BLaER1 treated with 17β-estradiol and CSF1 and Interleukin-3, amounts not matched to agents 10 nM and 100 nM (cell line): ENCODE data around the gene NPLOC4.

Experiments
- H3K27ac ChIP-seq, 11 experiments: shearing (Covaris generic); formaldehyde crosslinking; 2 replicates each; pipeline ENCODE4 v1.8.1; 2022
- H3K27me3 ChIP-seq, 11 experiments: shearing (Covaris generic); formaldehyde crosslinking; 2 replicates each; pipeline ENCODE4 v1.8.1; 2022
- H3K36me3 ChIP-seq, 11 experiments: shearing (Covaris generic); formaldehyde crosslinking; 2 replicates each; pipeline ENCODE4 v1.8.1; 2022
- H3K4me1 ChIP-seq, 10 experiments: shearing (Covaris generic); formaldehyde crosslinking; 2 replicates each; pipeline ENCODE4 v1.8.1; 2022
- H3K4me2 ChIP-seq, 11 experiments: shearing (Covaris generic); formaldehyde crosslinking; 2 replicates each; pipeline ENCODE4 v1.8.1; 2022
- H3K4me3 ChIP-seq, 10 experiments: shearing (Covaris generic); formaldehyde crosslinking; 2 replicates each; pipeline ENCODE4 v1.8.1; 2022
- H3K9ac ChIP-seq, 11 experiments: shearing (Covaris generic); formaldehyde crosslinking; 2 replicates each; pipeline ENCODE4 v1.8.1; 2022
- H3K9me3 ChIP-seq, 11 experiments: shearing (Covaris generic); formaldehyde crosslinking; replicated peaks in 1 of 11; 2 replicates each; pipeline ENCODE4 v1.8.1; 2022
- H4K20me1 ChIP-seq, 11 experiments: shearing (Covaris generic); formaldehyde crosslinking; 2 replicates each; pipeline ENCODE4 v1.8.1; 2022
- Cebpa-rat ChIP-seq, 11 experiments: shearing (Covaris generic); IDR thresholded peaks; 2 replicates each; pipeline ENCODE4 v1.8.1; 2022

The NPLOC4 gene

GRCh38 chr17:81666342-81667191 lies 29.7 kb upstream of the NPLOC4 start, which contains the start of the genes CCDC137 and OXLD1:
CCDC137 (plus strand) TSS chr17:81666737; CDS start chr17:81666767, 30 bp downstream.
OXLD1 (minus strand) TSS chr17:81666605; CDS start chr17:81666577, 28 bp downstream.
- peaks cover 43 to 57% (median 53%) of the 10 kb centered on the region in 11 experiments for H3K36me3 ChIP-seq

GRCh38 chr17:81666092-81666341 lies 29.1 kb upstream of the NPLOC4 start:
- peak overlapping the region; percentile 81 to 99 (median 95) for H3K27ac ChIP-seq
- H3K36me3 ChIP-seq, result peaks cover 38 to 52% (median 47%) of the 10 kb centered on the region in 11 experiments
- no peak for TF ChIP-seq Cebpa-rat (IDR thresholded peaks at IDR 0.05)
- H4K20me1 ChIP-seq, result peaks cover 0 to 33% (median 17%) of the 10 kb centered on the region in 11 experiments; a peak in 13 of 22 replicates
- no peaks in the 10 kb centered on the region for H3K27me3 ChIP-seq
- H3K4me3 ChIP-seq, result peak overlapping the region; percentile 84 to 100 (median 98)
- H3K4me2 ChIP-seq, result peak overlapping the region; percentile 88 to 99 (median 97)
- H3K9me3 ChIP-seq, result no peaks in the 10 kb centered on the region
- H3K4me1 ChIP-seq, result peaks cover 35 to 53% (median 49%) of the 10 kb centered on the region in 10 experiments
- H3K9ac ChIP-seq, result peak overlapping the region; percentile 91 to 99 (median 95)

More at GRCh38 chr17:81666342-81667191, 29.7 kb upstream of the NPLOC4 start, which contains the start of the genes CCDC137 and OXLD1:
- Histone ChIP-seq H3K4me2 (peak within 1 kb of the TSS; percentile 88 to 99 (median 97)), H3K27ac (peak within 1 kb of the TSS; percentile 81 to 99 (median 95)), H3K27me3 (no peaks in the 10 kb centered on the region), H3K9ac (peak within 1 kb of the TSS; percentile 91 to 99 (median 95)), H4K20me1 (peaks cover 0 to 38% (median 23%) of the 10 kb centered on the region in 11 experiments; a peak in 13 of 22 replicates), H3K4me1 (peaks cover 35 to 53% (median 49%) of the 10 kb centered on the region in 10 experiments), H3K9me3 (no peaks in the 10 kb centered on the region), H3K4me3 (peak within 1 kb of the TSS; percentile 84 to 100 (median 98))
- no peak for TF ChIP-seq Cebpa-rat (IDR thresholded peaks at IDR 0.05)

GRCh38 chr17:81665205-81666091 lies 28.5 kb upstream of the NPLOC4 start:
- H3K27ac ChIP-seq, result peak overlapping the region; percentile 81 to 99 (median 95); a peak in 21 of 22 replicates
- H4K20me1 ChIP-seq, result peaks cover 0 to 27% (median 12%) of the 10 kb centered on the region in 11 experiments; a peak in 12 of 22 replicates
- peaks cover 32 to 46% (median 42%) of the 10 kb centered on the region in 11 experiments for H3K36me3 ChIP-seq
- peaks cover 35 to 53% (median 49%) of the 10 kb centered on the region in 10 experiments for H3K4me1 ChIP-seq
- TF ChIP-seq Cebpa-rat (IDR thresholded peaks at IDR 0.05), result no peak
- H3K4me2 ChIP-seq, result peak overlapping the region; percentile 88 to 99 (median 97)
- H3K9me3 ChIP-seq, result no peaks in the 10 kb centered on the region
- H3K9ac ChIP-seq, result peak overlapping the region; percentile 91 to 99 (median 95)
- H3K4me3 ChIP-seq, result peak overlapping the region; percentile 84 to 100 (median 98)
- no peaks in the 10 kb centered on the region for H3K27me3 ChIP-seq

- Histone ChIP-seq H3K27ac (peak overlapping the region in 6 of 11 experiments; percentile 0 to 47 (median 17); a peak in 7 of 22 replicates), H3K4me3 (no peak overlapping the region), H4K20me1 (peaks cover 0 to 13% (median 1%) of the 10 kb centered on the region in 11 experiments; a peak in 7 of 22 replicates), H3K27me3 (no peaks in the 10 kb centered on the region), H3K9me3 (no peaks in the 10 kb centered on the region), H3K4me2 (peak overlapping the region in 6 of 11 experiments; percentile 20 to 99 (median 90); a peak in 6 of 22 replicates), H3K36me3 (peaks cover 18 to 32% (median 28%) of the 10 kb centered on the region in 11 experiments), H3K9ac (peak overlapping the region in 3 of 11 experiments; percentile 7 to 18 (median 8); a peak in 1 of 22 replicates), H3K4me1 (peaks cover 36 to 52% (median 48%) of the 10 kb centered on the region in 10 experiments)
- no peak for TF ChIP-seq Cebpa-rat (IDR thresholded peaks at IDR 0.05)
Observed at GRCh38 chr17:81664051-81664470, 27.1 kb upstream of the NPLOC4 start.

GRCh38 chr17:81662002-81662401 lies 25.1 kb upstream of the NPLOC4 start:
- H3K36me3 ChIP-seq, result peaks cover 8 to 18% (median 15%) of the 10 kb centered on the region in 11 experiments; a peak in 20 of 22 replicates
- H3K9ac ChIP-seq, result no peak overlapping the region
- no peaks in the 10 kb centered on the region for H4K20me1 ChIP-seq
- H3K9me3 ChIP-seq, result no peaks in the 10 kb centered on the region
- no peak overlapping the region for H3K27ac ChIP-seq
- H3K27me3 ChIP-seq, result no peaks in the 10 kb centered on the region
- no peak for TF ChIP-seq Cebpa-rat (IDR thresholded peaks at IDR 0.05)
- no peak overlapping the region for H3K4me2 ChIP-seq
- peaks cover 26 to 48% (median 41%) of the 10 kb centered on the region in 10 experiments for H3K4me1 ChIP-seq
- H3K4me3 ChIP-seq, result no peak overlapping the region

- H3K9ac ChIP-seq, result peak overlapping the region in 2 of 11 experiments; percentile 6 to 28; a peak in 1 of 22 replicates
- no peaks in the 10 kb centered on the region for H3K9me3 ChIP-seq
- peaks cover 8 to 18% (median 15%) of the 10 kb centered on the region in 11 experiments; a peak in 20 of 22 replicates for H3K36me3 ChIP-seq
- H3K27me3 ChIP-seq, result no peaks in the 10 kb centered on the region
- no peak overlapping the region for H3K4me3 ChIP-seq
- H4K20me1 ChIP-seq, result no peaks in the 10 kb centered on the region
- H3K4me2 ChIP-seq, result no peak overlapping the region
- H3K27ac ChIP-seq, result no peak overlapping the region
- TF ChIP-seq Cebpa-rat (IDR thresholded peaks at IDR 0.05), result no peak
- peaks cover 38 to 59% (median 51%) of the 10 kb centered on the region in 10 experiments for H3K4me1 ChIP-seq
Observed at GRCh38 chr17:81660441-81660840, 23.5 kb upstream of the NPLOC4 start.

GRCh38 chr17:81659038-81659437 lies 22.1 kb upstream of the NPLOC4 start:
- H3K9me3 ChIP-seq, result no peaks in the 10 kb centered on the region
- H3K9ac ChIP-seq, result no peak overlapping the region
- H4K20me1 ChIP-seq, result no peaks in the 10 kb centered on the region
- peaks cover 0 to 4% (median 2%) of the 10 kb centered on the region in 11 experiments; a peak in 11 of 22 replicates for H3K36me3 ChIP-seq
- H3K27me3 ChIP-seq, result no peaks in the 10 kb centered on the region
- peaks cover 37 to 57% (median 46%) of the 10 kb centered on the region in 10 experiments for H3K4me1 ChIP-seq
- H3K4me2 ChIP-seq, result peak overlapping the region in 9 of 11 experiments; percentile 8 to 50 (median 42); a peak in 14 of 22 replicates
- no peak overlapping the region for H3K27ac ChIP-seq
- H3K4me3 ChIP-seq, result no peak overlapping the region
- no peak for TF ChIP-seq Cebpa-rat (IDR thresholded peaks at IDR 0.05)

GRCh38 chr17:81656835-81657234 lies 19.9 kb upstream of the NPLOC4 start:
- no peak for TF ChIP-seq Cebpa-rat (IDR thresholded peaks at IDR 0.05)
- H3K9me3 ChIP-seq, result no peaks in the 10 kb centered on the region
- H4K20me1 ChIP-seq, result no peaks in the 10 kb centered on the region
- peak overlapping the region in 9 of 11 experiments; percentile 9 to 80 (median 66); a peak in 15 of 22 replicates for H3K27ac ChIP-seq
- peak overlapping the region; percentile 53 to 92 (median 80) for H3K4me2 ChIP-seq
- no peaks in the 10 kb centered on the region for H3K36me3 ChIP-seq
- H3K4me1 ChIP-seq, result peaks cover 53 to 72% (median 62%) of the 10 kb centered on the region in 10 experiments
- H3K4me3 ChIP-seq, result peak overlapping the region in 2 of 10 experiments; percentile 23 to 31; a peak in 4 of 20 replicates
- no peaks in the 10 kb centered on the region for H3K27me3 ChIP-seq
- peak overlapping the region in 9 of 11 experiments; percentile 25 to 70 (median 62); a peak in 15 of 22 replicates for H3K9ac ChIP-seq
